ENCODE results near the gene AGFG1. TPM values are rescaled to one million over a fixed set of nuclear protein-coding genes. Genes with fewer than 3 reads are reported as not detected.

AGFG1 gene
- 10 to 100 TPM; 55.1 to 75.6 (median 61.5) TPM for total RNA-seq

GRCh38 chr2:227471924-227472264 is at the start of gene AGFG1:
AGFG1 (plus strand) TSS chr2:227472156; CDS start chr2:227472422, 266 bp downstream.
- no peaks in the 10 kb centered on the region for H3K9me3 ChIP-seq
- DNase-seq (peak; percentile 64 to 72), ATAC-seq (peak; percentile 88 to 93)
- H3K36me3 ChIP-seq = no peaks in the 10 kb centered on the region
- peak within 1 kb of the TSS; percentile 75 to 88 (median 84) for H3K4me3 ChIP-seq
- H3K4me1 ChIP-seq = peaks cover 15 to 28% of the 10 kb centered on the region in 2 donors
- in situ Hi-C loops (cut with MboI; ENCODE audit: low sequenced_read_pairs in 4 of 4) = loop anchor here in 1 of 4 donors (25.0 kb wide), 1 partner anchor 290 kb away; no protein-coding TSS in a partner anchor
- intact Hi-C loops (cut with DNase I; ENCODE audit: low total_unique reads) = loop anchor here (2.0 to 5.0 kb wide), 4 partner anchors 45 to 293 kb away; no protein-coding TSS in a partner anchor
- H3K27me3 ChIP-seq = no peaks in the 10 kb centered on the region
- TF ChIP-seq CTCF (IDR thresholded peaks at IDR 0.05 in 4 of 5, conservative IDR thresholded peaks at IDR 0.05 in 1 of 5) (peak; percentile 94 to 99 (median 97)), POLR2A (IDR thresholded peaks at IDR 0.05) (peak; percentile 49 to 74)
- H3K27ac ChIP-seq = peak within 1 kb of the TSS; percentile 77 to 85 (median 83)

- intact Hi-C loops (cut with DNase I; ENCODE audit: low total_unique reads) (no loop called here), in situ Hi-C loops (cut with MboI; ENCODE audit: low sequenced_read_pairs in 4 of 4) (no loop called here)
Observed at GRCh38 chr2:227423656-227424499, 48.1 kb upstream of the AGFG1 start.

GRCh38 chr2:227428731-227429285 is 43.1 kb upstream of the AGFG1 start:
- Histone ChIP-seq H3K4me1 (no peaks in the 10 kb centered on the region), H3K9me3 (no peaks in the 10 kb centered on the region), H3K27ac (no peak overlapping the region), H3K4me3 (no peak overlapping the region), H3K27me3 (no peaks in the 10 kb centered on the region), H3K36me3 (no peaks in the 10 kb centered on the region)
- DNase-seq (no peak), ATAC-seq (no peak)
- in situ Hi-C loops (cut with MboI; ENCODE audit: low sequenced_read_pairs in 4 of 4) = no loop called here
- intact Hi-C loops (cut with DNase I; ENCODE audit: low total_unique reads) = no loop called here
- no peak for TF ChIP-seq CTCF (IDR thresholded peaks at IDR 0.05 in 4 of 5, conservative IDR thresholded peaks at IDR 0.05 in 1 of 5)
- no peak for TF ChIP-seq POLR2A (IDR thresholded peaks at IDR 0.05)

More at GRCh38 chr2:227423656-227424499, 48.1 kb upstream of the AGFG1 start:
- Histone ChIP-seq H3K9me3 (no peaks in the 10 kb centered on the region), H3K4me3 (no peak overlapping the region), H3K27me3 (no peaks in the 10 kb centered on the region), H3K4me1 (no peaks in the 10 kb centered on the region), H3K27ac (no peak overlapping the region), H3K36me3 (no peaks in the 10 kb centered on the region)
- ATAC-seq (no peak), DNase-seq (no peak)
- no peak for TF ChIP-seq CTCF (IDR thresholded peaks at IDR 0.05 in 4 of 5, conservative IDR thresholded peaks at IDR 0.05 in 1 of 5)
- TF ChIP-seq POLR2A (IDR thresholded peaks at IDR 0.05) = no peak

- Histone ChIP-seq H3K27me3 (no peaks in the 10 kb centered on the region), H3K36me3 (no peaks in the 10 kb centered on the region), H3K27ac (no peak overlapping the region), H3K9me3 (no peaks in the 10 kb centered on the region), H3K4me3 (no peak overlapping the region), H3K4me1 (no peaks in the 10 kb centered on the region)
- intact Hi-C loops (cut with DNase I; ENCODE audit: low total_unique reads) (no loop called here), in situ Hi-C loops (cut with MboI; ENCODE audit: low sequenced_read_pairs in 4 of 4) (no loop called here)
- TF ChIP-seq CTCF (IDR thresholded peaks at IDR 0.05 in 4 of 5, conservative IDR thresholded peaks at IDR 0.05 in 1 of 5) (no peak), POLR2A (IDR thresholded peaks at IDR 0.05) (no peak)
- no peak for ATAC-seq
- DNase-seq = no peak
Observed at GRCh38 chr2:227430639-227431038, 41.3 kb upstream of the AGFG1 start.

Measured in gastrocnemius medialis (tissue), 4 donors.